Testis (tissue), 3 donors: ENCODE data around the gene MC1R. TPM values are rescaled to one million over a fixed set of nuclear protein-coding genes. Genes with fewer than 3 reads are reported as not detected.
A peak's percentile ranks its signal among the peaks of the same experiment; 100 is the strongest.

ENCODE experiments used
- DNase-seq: peaks from one replicate; pipeline ENCODE4 v3.0.0-alpha.2; 2019
- H3K27ac ChIP-seq, 2 donors: fragments of 200-600 bp; sonication (generic); one replicate each; pipeline ENCODE4 v1.5.1; 2019
- H3K27me3 ChIP-seq: fragments of 200-600 bp; sonication (generic); one replicate; pipeline ENCODE4 v1.5.1; 2019
- H3K36me3 ChIP-seq: fragments of 200-600 bp; sonication (generic); one replicate; pipeline ENCODE4 v1.5.1; 2017; ENCODE audit warnings: low read depth; ENCODE audit errors: missing control alignments
- H3K4me1 ChIP-seq: fragments of 200-600 bp; sonication (generic); one replicate; pipeline ENCODE4 v1.5.1; 2019
- H3K4me3 ChIP-seq, 2 donors: fragments of 200-600 bp; sonication (generic); one replicate each; pipeline ENCODE4 v1.5.1; 2017 to 2019
- H3K9me3 ChIP-seq: fragments of 200-600 bp; sonication (generic); one replicate; pipeline ENCODE4 v1.5.1; 2017
- POLR2A ChIP-seq: fragments of 450-650 bp; IDR thresholded peaks from one replicate; pipeline ENCODE4 v1.6.1; 2017; ENCODE audit warnings: antibody characterized with exemption, mild to moderate bottlenecking, moderate library complexity
- WGBS, 2 donors: methylation state at CpG; one replicate each; pipeline ENCODE4 v1.1.5; 2018; 5-methylcytosine and 5-hydroxymethylcytosine counted together
- intact Hi-C: fragments of 100-400 bp; cut with DNase I; formaldehyde crosslinking; loops from one replicate; pipeline ENCODE4 v1.15.1; 2023; ENCODE audit warnings: low total_unique reads
- polyA plus RNA-seq: library from polyadenylated mRNA; stranded (reverse); fragments of 350-450 nt; fragmentation: Illumina TruSeq; extraction: RNeasy Lipid Tissue Mini Kit (QIAGEN cat#74804); gene quantifications from one replicate; pipeline ENCODE4 v1.2.3, GENCODE V29; 2014; ENCODE audit warnings: low read depth, low replicate concordance; ENCODE audit not compliant: insufficient read depth
- total RNA-seq, 2 donors: library from RNA; depleted of rRNA; stranded (reverse); fragments of >200 nt; gene quantifications; one replicate each; pipeline ENCODE4 v1.2.3, GENCODE V29; 2016
- TF ChIP-seq, protein P1 (sequence below), 3 experiments: fragments of 450-650 bp in 2 of 3; fragments of 200-600 bp in 1 of 3; sonication (generic) in 1 of 3; IDR thresholded peaks; one replicate each; pipeline ENCODE4 v1.5.1; 2016 to 2019; ENCODE audit warnings: antibody characterized with exemption in 3 of 3, mild to moderate bottlenecking in 2 of 3, moderate library complexity in 1 of 3

MC1R gene
- total and polyA plus RNA-seq, 3 donors from 2014 or later, result 30.1 to 53.7 (median 40.0) TPM

DNA sequence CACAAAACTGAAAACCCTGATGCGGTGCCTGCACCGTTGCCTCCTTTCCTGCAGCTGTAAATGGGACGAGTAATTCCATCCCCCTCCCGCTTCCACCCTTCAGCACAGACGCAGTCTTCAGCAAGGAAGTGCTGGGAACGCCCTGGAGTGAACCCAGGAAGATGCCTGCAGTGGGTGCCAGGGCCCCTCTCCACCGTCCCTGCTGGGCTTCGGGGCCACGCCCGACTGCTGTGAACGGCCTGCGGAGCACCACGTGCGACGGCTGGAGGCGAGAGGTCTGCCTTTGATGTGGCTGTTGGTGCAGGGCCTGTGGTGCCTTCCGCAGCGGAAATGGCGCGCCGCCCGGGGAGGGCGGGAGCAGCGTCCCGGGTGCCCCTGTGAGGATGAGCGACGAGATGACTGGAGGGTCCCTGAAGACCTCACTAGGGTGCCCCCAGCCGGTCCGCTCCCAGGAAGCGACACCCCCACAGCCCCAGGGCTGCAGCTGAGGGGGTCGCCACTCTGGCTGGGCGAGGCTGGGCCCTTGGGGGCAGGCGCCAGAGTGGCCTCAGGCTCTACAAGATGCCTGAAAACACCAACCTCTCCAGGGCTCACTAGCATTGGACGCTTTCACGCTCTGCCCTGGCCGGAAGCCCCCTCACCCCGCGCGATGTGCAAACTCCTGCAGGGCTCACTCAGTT is 749 bp upstream of the MC1R start:
- Histone ChIP-seq H3K27ac (no peak overlapping the region), H3K9me3 (no peaks in the 10 kb centered on the region), H3K4me1 (peaks cover 30% of the 10 kb centered on the region), H3K27me3 (no peaks in the 10 kb centered on the region), H3K36me3 (no peaks in the 10 kb centered on the region), H3K4me3 (no peak overlapping the region)
- DNase-seq, result peak; percentile 53
- intact Hi-C loops, result no loop called here
- 26 to 28% methylated on average over 4 to 32 of the region's 39 CpGs for WGBS, 2 donors
- TF ChIP-seq, protein P1, sequence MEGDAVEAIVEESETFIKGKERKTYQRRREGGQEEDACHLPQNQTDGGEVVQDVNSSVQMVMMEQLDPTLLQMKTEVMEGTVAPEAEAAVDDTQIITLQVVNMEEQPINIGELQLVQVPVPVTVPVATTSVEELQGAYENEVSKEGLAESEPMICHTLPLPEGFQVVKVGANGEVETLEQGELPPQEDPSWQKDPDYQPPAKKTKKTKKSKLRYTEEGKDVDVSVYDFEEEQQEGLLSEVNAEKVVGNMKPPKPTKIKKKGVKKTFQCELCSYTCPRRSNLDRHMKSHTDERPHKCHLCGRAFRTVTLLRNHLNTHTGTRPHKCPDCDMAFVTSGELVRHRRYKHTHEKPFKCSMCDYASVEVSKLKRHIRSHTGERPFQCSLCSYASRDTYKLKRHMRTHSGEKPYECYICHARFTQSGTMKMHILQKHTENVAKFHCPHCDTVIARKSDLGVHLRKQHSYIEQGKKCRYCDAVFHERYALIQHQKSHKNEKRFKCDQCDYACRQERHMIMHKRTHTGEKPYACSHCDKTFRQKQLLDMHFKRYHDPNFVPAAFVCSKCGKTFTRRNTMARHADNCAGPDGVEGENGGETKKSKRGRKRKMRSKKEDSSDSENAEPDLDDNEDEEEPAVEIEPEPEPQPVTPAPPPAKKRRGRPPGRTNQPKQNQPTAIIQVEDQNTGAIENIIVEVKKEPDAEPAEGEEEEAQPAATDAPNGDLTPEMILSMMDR (IDR thresholded peaks at IDR 0.05), result no peak
- no peak for TF ChIP-seq POLR2A

DNA sequence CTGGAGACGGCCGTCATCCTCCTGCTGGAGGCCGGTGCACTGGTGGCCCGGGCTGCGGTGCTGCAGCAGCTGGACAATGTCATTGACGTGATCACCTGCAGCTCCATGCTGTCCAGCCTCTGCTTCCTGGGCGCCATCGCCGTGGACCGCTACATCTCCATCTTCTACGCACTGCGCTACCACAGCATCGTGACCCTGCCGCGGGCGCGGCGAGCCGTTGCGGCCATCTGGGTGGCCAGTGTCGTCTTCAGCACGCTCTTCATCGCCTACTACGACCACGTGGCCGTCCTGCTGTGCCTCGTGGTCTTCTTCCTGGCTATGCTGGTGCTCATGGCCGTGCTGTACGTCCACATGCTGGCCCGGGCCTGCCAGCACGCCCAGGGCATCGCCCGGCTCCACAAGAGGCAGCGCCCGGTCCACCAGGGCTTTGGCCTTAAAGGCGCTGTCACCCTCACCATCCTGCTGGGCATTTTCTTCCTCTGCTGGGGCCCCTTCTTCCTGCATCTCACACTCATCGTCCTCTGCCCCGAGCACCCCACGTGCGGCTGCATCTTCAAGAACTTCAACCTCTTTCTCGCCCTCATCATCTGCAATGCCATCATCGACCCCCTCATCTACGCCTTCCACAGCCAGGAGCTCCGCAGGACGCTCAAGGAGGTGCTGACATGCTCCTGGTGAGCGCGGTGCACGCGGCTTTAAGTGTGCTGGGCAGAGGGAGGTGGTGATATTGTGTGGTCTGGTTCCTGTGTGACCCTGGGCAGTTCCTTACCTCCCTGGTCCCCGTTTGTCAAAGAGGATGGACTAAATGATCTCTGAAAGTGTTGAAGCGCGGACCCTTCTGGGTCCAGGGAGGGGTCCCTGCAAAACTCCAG is 1.1 kb downstream of the MC1R start:
- no peak overlapping the region for H3K4me3 ChIP-seq
- WGBS, 2 donors, result 94 to 95% methylated on average over 36 to 52 of the region's 52 CpGs
- TF ChIP-seq POLR2A, result no peak
- TF ChIP-seq, protein P1 (IDR thresholded peaks at IDR 0.05), result no peak
- H3K27me3 ChIP-seq, result no peaks in the 10 kb centered on the region
- no peak overlapping the region for H3K27ac ChIP-seq
- DNase-seq, result no peak
- intact Hi-C loops, result no loop called here
- no peaks in the 10 kb centered on the region for H3K9me3 ChIP-seq
- H3K4me1 ChIP-seq, result peaks cover 37% of the 10 kb centered on the region
- no peaks in the 10 kb centered on the region for H3K36me3 ChIP-seq

DNA sequence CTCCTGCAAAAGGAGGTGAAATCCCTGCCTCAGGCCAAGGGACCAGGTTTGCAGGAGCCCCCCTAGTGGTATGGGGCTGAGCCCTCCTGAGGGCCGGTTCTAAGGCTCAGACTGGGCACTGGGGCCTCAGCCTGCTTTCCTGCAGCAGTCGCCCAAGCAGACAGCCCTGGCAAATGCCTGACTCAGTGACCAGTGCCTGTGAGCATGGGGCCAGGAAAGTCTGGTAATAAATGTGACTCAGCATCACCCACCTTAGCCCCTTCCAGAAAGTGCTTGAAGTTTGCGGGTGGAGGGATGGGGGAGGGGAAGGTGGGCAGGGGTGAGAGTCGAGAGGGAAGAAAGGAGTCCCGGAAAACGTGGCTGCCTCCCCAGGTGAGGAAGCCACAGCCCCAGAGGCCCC is 2.1 kb downstream of the MC1R start:
- H3K4me1 ChIP-seq, result peaks cover 37% of the 10 kb centered on the region
- intact Hi-C loops, result no loop called here
- no peaks in the 10 kb centered on the region for H3K36me3 ChIP-seq
- no peak for TF ChIP-seq POLR2A
- TF ChIP-seq, protein P1 (IDR thresholded peaks at IDR 0.05), result no peak
- H3K27me3 ChIP-seq, result no peaks in the 10 kb centered on the region
- H3K27ac ChIP-seq, result no peak overlapping the region
- WGBS, 2 donors, result 56 to 68% methylated on average over 5 to 6 of the region's 6 CpGs
- H3K9me3 ChIP-seq, result no peaks in the 10 kb centered on the region
- no peak for DNase-seq
- H3K4me3 ChIP-seq, result no peak overlapping the region

DNA sequence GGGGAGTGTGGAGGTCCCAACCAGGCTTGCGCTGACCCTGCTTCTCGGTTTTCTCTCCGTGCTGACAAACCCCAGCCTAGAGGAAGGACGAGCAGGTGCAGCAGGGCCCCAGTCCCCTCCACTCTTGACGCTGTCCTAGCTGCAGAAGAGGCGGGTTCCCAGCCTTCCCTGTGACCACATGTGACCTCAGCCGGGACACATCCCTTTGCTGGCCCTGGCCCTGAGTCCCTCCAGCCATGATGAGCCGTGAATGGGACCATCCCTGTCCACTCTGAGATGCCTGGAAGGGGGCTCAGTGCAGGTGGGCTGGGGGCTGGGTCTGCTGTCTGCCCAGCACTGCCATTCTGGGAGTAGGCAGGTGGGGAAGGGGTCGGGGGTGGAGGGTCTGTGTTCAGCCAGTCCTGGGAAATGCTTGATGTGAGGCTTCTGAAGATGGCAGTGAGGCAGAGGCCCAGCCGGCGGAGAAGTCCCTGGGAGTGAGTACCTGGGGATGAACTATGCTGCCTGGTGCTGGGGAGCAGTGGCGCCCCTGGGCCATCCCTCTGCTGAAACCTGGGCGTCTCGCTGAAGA is 2.6 kb downstream of the MC1R start:
- Histone ChIP-seq H3K4me3 (no peak overlapping the region), H3K27ac (peak overlapping the region in 1 of 2 donors; percentile 33), H3K27me3 (no peaks in the 10 kb centered on the region), H3K9me3 (no peaks in the 10 kb centered on the region), H3K36me3 (no peaks in the 10 kb centered on the region), H3K4me1 (peaks cover 37% of the 10 kb centered on the region)
- TF ChIP-seq, protein P1 (IDR thresholded peaks at IDR 0.05), result no peak
- TF ChIP-seq POLR2A, result no peak
- DNase-seq, result no peak
- intact Hi-C loops, result no loop called here
- 47 to 68% methylated on average over 5 to 14 of the region's 14 CpGs for WGBS, 2 donors
